TTC549 (cell line): ENCODE measurements around the gene RGN.
"Not testable (repeated sequence)": the region's sequence is repeated elsewhere in the genome, so short reads cannot be mapped to it uniquely, and the experiment has no call there.

Experiments used
- FAIRE-seq: peaks from 2 replicates; lab custom pipeline; 2012; peaks lifted over from hg19 to GRCh38; lab: Jason Lieb, UNC

The RGN gene

DNA sequence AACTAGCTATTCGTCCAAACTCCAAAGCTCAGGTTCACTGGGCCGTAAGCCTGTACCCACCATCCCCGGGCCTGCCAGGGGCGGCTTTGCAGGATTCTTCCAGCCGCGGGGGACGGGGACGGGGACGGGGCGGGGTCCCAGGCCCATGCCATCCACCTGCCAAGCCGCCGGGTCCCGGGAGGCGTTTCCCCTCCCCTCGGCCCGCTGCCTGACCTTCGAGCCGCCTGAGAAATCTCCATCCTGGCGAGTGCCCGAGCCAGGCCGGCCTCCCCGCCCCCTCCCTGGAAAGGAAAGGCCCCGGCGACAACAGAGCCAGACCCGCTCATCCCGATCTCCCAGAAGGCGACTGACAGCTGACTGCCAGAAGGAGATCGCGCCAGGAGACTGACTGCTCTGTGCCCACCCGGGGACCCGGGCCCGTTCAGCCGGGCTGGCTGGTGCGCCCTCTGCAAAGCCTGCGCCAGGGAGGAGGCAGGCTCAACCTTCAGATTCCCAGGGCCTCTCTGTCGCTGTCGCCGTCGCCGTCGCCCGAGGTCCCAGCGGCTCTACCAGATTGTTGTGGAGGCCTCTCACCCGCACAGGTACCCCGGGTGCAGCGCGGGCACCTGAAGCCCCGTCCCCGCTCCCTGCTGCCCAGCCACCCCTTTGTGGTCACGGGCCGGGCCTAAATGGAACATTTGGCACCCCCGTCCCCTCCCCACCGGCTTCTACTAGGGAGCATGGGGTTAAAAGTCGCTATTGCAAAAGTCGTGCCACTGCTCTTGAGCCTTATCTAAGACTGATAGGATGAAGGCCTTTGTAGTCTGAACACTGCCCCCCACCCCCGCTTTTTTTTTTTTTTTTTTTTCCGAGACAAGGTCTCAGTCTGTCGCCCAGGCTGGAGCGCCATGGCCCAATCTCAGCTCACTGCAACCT, at the start of gene RGN:
Gene RGN (plus strand): TSS at position 315 of the 915 bp plus-strand sequence. CDS start 2,702 bp downstream, outside the sequence.
- no peak for FAIRE-seq

DNA sequence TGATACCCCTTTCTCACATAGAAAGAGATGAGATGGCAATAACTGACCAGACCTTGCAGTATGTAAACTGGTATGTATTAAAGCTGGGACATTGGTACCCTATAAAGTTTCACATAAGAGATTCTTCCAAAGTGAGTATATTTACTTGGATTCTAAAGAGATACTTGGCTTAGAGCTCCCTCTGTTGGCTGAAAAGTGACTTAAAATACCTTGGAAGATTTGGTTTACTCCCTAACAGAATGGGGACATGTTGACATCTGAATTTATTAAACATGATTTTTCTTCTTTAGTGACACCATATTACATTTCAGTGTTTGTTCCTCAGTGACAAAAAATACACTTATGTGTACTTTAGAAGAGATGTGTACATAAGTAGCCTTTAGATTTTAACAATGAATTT, 47.9 kb upstream of the RGN start:
- peak; percentile 92 for FAIRE-seq

DNA sequence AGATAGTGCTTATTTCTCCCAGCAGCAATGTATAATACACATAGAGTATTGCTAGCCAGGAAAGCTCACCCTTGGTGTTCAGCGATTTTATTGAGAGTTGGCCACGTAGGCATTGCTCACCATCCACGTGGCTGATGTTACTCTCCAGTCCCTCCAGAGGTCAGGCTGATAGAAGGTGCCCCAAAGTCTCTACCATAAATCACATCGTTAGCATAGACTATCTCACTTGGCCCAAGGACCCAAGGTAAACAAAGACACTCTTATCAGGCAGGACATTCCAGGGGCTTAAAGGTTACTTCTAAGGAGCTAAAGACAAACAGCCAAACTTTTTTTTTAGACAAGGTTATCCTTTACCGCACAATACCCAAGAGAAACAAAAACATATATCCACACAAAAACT, 30.3 kb upstream of the RGN start:
- FAIRE-seq = no peak

DNA sequence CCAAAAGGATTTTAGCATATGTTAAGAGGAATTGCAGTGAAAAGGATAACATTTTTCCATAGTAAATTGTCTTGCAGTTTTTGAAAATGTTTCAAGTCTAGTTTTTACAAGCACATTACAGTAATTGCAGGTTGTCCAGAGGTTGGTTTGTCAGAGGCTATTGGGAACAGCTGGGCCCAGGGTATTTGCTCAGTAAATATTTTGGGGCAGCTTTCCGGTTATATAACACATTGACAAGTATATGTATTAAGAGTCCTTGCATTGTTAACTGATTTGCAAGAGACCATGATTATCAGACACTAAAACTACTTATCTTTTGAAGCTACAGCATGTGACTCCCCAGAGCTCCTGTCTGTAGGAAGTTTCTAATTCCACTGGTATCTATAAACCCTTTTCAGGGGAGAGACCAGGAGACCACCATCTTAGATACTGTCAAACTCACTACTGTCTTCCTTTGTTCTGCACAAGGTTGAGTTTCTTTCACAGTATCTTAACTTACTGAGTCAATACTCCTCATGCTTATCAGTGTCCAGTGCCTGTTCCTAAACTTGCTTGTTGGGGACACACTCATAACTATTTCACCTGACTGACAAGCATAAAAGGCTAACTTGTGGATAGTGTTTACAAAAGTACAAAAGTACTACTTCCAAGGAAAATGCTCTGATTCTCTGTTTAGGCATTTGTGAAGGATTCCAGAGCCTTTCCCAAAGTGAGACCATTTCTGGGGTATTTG, 18.9 kb upstream of the RGN start:
- FAIRE-seq = no peak

DNA sequence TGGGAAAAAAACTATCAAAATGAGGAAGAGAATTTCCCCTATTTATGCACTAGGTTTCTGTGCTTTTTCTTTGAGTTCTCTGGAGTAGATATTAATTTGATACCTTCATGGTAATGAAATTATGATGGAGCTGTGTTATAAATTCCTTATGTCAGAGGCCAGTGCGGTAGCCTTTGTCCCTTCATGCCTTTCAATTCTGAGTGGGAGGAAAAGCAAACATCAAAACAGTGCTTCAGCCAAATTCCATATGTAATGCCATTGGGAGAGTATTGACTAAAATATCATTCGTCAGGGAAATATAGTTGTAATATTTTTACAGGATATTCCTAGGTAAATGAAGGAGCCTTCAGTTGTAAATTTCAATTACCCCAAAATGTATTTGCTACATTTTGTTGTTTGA, 17.5 kb upstream of the RGN start:
- FAIRE-seq = no peak

DNA sequence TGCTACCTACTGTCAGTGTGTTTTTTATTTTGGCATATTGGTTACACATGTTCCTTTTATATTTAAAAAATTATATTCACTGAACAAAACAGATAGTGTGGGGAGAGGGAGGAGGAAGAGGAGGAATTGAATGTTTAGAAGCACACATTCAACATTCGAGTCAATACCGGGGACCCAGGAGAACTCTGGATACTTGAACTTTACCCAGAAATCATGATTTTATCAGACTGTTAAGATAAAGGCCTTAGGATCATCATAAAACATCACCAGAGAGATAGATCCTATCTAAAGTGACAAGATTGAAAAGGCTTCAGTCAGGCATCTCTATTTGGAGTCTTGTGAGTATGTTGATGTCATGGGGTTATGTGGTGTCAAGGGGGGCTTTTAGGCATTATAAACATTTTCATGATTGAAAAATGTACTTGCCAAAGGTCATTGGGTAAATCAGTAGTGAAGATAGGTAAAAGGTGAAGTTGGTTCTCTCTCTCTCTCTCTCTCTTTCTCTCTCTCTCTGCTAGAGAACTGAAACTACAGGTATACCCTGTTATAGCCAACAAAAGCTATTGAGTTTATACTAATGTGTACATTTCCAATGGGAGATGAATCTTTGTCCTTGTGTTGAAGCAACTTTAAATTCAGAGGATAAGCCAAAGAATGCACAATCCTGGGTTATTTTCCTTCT, 16.9 kb upstream of the RGN start:
- no peak for FAIRE-seq

DNA sequence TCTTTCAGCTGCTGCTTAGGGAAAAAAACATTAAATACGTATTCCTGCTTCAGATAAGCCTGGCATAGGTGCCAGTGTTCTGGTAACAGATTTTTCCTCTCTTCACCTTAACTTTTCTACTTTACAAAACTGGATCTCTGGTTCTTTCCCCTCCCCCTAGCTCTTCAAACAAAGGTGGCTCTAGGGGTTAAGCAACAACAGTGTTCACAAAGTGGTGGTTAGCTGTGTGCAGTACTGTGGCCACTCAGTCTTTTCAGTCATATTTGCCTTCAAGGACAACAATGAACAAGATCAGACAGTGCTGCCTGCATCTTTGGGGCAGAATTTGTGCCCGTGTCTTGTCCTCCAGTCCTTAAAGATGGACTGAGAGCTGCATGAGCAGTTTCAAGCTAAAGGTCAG, 15.1 kb upstream of the RGN start:
- no peak for FAIRE-seq

DNA sequence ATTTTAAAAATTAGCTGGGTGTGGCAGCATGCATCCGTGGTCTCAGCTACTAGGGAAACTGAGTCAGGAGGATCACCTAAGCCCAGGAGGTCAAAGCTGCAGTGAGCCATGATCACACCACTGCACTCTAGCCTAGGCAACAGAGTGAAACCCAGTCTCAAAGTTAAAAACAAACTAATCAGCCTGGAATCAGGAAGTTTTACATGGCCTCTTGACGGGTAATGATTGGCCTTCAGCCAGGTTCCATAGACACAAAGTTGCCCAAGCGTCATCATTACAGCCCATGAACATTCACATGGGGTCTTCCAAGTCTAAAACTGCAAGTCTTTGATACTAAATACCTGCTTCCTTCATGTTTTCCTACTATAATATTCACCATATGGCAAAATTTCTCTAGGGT, 10.0 kb upstream of the RGN start:
- no peak for FAIRE-seq

DNA sequence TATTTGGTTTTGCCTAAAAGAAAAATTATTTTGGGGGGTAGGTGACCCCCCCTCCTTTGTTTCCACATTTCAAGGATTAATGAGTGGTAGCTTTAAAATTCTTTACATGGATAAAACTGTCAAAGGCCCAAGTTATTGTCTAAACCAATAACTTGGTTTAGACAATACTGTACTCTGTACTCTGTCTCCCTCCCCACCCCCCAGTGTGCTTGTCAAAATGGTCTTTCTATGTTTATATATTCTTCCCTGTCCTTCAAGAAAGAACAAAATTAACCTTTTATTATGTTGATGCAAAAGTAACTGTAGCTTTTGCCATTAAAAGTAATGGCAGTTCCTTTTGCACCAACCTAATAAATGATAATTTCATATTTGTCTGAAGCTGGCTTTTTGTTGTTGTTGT, 9.5 kb upstream of the RGN start:
- FAIRE-seq = no peak

DNA sequence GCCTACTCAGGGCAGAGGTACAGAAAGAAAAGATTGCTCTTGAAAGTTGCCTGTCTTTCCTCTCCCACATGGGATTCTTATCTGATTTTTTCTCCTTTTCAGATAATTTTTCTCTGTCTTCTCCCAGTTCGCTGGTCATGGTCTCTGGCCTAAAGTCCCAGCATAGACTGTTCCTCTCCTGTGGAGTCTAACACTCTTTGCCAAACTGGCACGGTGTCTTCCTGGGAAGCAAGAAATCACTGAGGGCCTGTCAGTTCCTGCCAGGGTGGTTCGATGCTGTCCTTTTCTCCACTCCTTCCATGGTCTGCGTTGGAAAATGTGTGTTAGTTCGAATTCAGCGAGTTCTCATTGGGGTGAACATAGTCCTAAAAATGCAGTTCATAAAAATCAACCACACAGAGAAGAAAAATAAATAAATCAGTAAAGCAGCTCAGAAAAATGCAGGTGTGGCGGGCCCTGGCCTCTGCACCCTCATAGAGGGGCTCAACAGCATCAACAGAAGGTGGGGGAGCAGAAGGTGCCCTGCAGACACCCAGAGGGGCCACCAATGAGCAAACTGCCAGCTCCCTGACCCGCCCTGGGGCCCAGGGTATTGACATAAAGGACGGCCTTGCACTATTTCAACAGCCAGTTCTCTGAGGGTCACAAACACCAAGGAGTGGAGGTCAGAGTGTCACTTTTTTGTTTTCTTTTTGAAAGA, 2.1 kb downstream of the RGN start:
- no peak for FAIRE-seq

DNA sequence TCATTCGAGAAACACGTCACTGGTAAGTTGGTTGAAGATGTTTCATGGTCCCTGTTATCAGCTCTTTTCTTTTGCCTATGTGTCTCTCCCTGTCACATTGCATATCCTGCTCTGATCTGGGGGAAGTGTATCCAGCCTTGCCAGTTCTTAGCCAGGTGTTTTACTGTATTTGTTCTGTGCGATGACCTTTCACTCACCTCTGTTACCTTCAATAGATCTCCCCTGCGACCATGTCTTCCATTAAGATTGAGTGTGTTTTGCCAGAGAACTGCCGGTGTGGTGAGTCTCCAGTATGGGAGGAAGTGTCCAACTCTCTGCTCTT, 2.6 kb downstream of the RGN start:
- no peak for FAIRE-seq

DNA sequence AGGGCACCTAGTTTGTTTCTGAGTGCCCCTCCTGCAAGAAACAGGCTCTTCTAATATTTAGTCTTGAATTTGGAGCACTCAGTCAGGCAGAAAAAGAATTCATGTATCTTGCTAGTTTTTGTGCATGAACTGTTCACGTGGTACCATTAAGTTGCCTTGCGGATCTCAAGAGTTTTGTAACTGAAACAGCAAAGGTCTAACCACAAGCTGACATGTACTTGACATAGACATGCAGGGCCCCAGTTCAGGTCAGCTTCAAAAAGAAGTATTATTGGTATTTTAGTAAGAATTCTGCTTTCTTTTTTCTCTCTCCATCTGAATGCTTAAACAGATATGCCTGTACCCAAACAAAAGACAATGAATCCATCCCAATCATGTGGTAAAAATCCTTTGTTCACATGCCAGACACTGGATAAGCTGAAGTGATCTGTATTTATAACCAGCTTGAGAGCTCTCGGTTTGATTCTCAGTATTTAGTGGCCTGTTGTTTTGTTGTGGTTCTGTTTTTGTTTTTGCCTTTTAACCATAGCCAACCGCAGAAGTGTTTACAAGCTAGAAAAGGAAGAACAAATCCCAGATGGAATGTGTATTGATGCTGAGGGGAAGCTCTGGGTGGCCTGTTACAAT, 13.0 kb downstream of the RGN start:
- peak; percentile 68 for FAIRE-seq

DNA sequence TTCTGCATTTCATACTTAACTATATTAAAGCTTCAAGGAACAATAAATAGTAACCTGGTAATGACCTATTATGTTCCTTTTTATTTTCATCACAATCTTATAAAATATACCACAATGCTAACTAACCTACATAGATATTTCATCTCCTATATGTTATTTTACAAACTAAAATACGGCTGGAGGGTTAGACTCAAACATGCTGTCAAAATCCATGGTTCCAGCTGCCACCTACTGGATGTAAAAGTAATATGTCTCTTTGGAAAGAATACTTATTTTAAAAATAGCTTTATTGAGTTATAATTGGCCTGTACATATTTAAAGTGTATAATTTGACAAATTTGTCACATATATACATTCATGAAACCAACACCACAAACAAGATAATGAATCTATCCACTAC, 15.0 kb downstream of the RGN start:
- peak; percentile 94 for FAIRE-seq

DNA sequence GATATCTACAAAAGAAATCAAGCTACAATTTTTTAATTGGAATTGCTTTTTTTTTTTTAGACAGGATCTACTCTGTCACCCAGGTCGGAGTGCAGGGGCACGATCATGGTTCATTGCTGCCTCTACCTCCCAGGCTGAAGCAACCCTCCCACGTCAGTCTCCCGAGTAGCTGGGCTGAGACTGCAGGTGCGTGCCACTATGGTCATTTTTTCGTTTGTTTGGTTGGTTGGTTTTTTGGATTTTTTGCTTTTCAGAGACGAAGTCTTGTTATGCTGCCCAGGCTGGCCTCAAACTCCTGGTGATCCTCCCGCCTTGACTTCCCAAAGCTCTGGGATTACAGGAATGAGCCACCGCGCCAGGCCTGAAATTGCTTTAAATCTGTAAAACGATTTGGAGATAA, 15.6 kb downstream of the RGN start:
- no peak for FAIRE-seq

DNA sequence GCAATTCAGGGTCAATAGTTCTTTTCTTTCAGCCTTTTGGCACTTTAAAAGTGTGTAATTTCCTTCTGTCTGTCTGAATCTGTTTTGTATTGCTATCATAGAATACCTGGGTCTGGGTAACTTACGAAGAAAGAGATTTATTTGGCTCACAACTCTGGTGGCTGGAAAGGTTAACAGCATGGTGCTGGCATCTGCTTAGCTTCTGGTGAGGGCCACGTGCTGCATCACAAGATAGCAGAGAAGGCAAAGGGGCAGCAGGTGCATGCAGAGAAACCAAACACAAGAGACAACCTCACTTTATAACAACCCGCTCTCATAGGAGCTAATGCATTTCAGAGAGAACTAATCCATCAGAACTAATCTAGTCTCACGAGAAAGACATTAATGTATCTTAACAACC, 18.8 kb downstream of the RGN start:
- no peak for FAIRE-seq

DNA sequence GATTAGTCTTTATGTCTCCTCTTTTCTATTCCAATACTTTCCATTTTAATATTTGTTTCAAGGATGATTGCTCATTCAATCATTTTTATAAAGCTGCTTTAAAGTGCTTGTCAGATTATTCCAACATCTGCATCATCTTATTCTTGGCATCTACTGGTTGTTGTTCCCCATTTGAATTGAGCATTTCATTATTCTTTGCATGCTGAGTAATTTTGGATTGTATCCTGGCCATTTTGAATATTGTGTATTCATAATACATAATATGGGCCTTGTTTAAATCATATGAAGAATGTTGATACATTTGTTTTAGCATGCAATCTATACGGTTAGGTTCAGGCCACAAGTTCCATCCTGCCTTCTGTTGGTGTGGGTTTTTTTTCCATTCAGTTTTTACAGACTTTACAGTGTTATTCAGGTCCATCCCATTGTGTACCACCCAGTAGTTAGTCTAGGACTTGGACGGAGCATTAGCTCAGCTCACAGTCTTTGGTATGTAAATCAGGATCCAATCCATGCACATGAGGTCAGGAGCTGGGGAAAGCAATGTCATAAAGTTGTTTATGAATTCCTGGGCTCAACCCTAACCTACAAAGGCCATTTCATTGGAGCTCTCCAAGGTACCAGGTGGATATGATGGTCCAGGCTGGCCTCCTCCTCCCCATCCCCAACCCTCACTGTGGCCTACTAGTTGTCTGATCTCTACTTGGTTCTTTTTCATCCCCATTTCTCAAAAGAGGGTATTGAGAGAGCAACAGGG, 20.3 kb downstream of the RGN start:
- FAIRE-seq = no peak

DNA sequence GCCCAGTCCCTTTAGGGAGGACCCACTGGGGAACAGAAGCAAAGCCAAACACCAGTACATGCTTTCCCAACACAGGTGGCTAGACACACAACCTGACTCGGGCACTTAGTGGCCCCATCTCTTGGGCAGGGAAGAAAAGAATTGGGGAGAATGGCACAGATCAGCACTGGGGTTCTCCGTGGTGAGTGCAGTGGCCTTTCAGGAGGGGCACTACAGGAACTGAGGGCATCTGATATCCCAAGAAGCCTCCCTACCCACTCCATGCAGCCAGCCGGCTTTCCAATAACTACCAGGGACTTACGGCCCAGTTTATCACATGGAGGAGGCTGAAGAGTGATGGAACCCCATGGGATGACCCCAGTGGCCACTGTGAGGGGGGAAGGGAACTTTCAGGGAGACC, 23.0 kb downstream of the RGN start:
- no peak for FAIRE-seq

DNA sequence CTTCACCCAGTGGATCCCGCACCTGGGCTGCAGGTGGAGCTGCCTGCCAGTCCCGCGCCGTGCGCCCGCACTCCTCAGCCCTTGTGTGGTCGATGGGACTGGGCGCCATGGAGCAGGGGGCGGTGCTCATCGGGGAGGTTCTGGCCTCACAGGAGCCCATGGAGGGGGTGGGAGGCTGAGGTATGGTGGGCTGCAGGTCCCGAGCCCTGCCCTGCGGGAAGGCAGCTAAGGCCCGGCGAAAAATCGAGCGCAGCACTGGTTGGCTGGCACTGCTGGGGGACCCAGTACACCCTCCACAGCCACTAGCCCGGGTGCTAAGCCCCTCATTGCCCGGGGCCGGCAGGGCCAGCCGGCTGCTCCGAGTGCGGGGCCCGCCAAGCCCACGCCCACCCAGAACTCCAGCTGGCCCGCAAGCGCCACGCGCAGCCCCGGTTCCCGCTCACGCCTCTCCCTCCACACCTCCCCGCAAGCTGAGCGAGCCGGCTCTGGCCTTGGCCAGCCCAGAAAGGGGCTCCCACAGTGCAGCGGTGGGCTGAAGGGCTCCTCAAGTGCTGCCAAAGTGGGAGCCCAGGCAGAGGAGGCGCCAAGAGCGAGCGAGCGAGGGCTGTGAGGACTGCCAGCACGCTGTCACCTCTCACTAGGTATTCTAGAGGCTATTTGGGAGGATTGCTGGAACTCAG, 32.8 kb downstream of the RGN start:
- not testable (repeated sequence) for FAIRE-seq

DNA sequence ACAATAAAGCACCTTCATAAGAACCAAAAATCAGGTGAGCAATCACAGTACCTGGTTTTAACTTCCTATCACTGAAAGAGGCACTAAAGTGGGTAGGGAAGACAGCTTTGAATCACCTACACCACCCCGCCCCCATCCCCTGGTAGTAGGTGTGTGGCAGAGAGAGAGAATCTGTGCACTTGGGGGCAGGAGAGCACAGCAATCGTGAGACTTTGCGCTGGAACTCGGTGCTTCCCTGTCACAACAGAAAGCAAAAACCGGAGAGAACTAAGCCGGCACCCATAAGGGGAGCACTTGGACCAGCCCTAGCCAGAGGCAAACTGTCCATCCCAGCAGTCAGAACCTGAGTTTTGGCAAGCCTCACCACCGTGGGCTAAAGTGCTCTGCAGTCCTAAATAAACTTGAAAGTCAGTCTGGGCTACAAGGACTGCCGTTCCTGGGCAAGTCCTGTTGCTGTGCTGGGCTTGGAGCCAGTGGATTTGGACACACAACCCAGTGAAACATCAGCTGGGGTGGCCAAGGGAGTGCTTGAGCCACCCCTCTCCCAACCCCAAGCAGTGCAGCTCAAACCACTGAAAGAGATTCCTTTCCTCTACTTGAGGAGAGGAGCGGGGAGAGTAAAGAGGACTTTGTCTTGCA, 34.2 kb downstream of the RGN start:
- FAIRE-seq = no peak

DNA sequence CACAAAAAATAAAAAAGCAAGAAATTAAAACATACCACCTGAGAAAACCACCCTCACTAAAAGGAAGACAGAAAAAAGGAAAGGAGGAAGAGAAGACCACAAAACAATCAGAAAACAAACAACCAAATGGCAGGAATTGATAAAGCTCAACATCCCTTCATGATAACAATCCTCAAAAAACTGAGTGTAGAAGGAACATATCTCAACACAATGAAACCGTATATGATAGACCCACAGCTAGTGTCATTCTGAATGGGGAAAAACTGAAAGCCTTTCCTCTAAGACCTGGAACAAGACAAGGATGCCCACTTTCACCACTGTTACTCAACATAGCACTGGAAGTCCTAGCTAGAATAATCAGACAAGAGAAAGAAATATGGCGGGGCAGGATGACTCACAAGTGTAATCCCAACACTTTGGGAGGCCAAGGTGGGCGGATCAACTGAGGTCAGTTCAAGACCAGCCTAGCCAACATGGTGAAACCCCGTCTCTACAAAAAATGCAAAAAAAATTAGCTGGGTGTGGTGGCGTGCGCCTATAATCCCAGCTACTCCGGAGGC, 38.4 kb downstream of the RGN start:
- not testable (repeated sequence) for FAIRE-seq
